HCT116 (cell line): Measurements from ENCODE around the gene CDK14. TPM values are rescaled to one million over a fixed set of nuclear protein-coding genes. Genes with fewer than 3 reads are reported as not detected.

Experiments used
- ATAC-seq: fragments of 200-7000 bp; cut with Tn5 transposase; 2 replicates; pipeline ENCODE4 v1.9.1; 2020; ENCODE audit warnings: mild to moderate bottlenecking, moderate library complexity
- BruUV-seq: library from RNA; stranded (reverse); fragments of 400-500 nt; replicated peaks from 2 replicates; lab custom pipeline; 2021; lab: Mats Ljungman, UMichigan
- CTCF ChIA-PET: fragments of 300-600 bp; sonication (Branson Sonifier 250); formaldehyde crosslinking; loops from one replicate; lab custom pipeline; 2021; ENCODE audit warnings: antibody characterized with exemption; lab: Charles Lee
- POLR2A ChIA-PET: fragments of 300-600, 350-600 bp; sonication (Branson Sonifier 250); formaldehyde crosslinking; loops from one replicate; lab custom pipeline; 2021; ENCODE audit warnings: antibody characterized with exemption; lab: Charles Lee
- RAD21 ChIA-PET, 2 experiments: fragments of 300-600 bp; sonication (Branson Sonifier 250); formaldehyde crosslinking; loops; one replicate each; lab custom pipeline; 2023; ENCODE audit warnings: low total read pairs in 2 of 2; ENCODE audit not compliant: uncharacterized antibody in 2 of 2, unreplicated experiment in 2 of 2, low non-redundant PET in 1 of 2; lab: Charles Lee
- DNase-seq: peaks from one replicate; pipeline ENCODE4 v3.0.0-alpha.2; 2010; ENCODE audit warnings: low read depth, low spot score
- H2AFZ ChIP-seq: fragments of 200-600 bp; shearing (Covaris generic), sonication (generic); 2 replicates; pipeline ENCODE4 v1.6.1; 2017; ENCODE audit warnings: low read depth, mixed run types, mixed read lengths, antibody characterized with exemption, low read length; ENCODE audit not compliant: poor library complexity, severe bottlenecking
- H3K27ac ChIP-seq: 2 replicates; pipeline ENCODE4 v1.5.1; 2012; ENCODE audit warnings: low read depth, low read length
- H3K27me3 ChIP-seq: fragments of 200-600 bp; sonication (generic); 2 replicates; pipeline ENCODE4 v1.6.1; 2016; ENCODE audit warnings: mixed run types, low read length, mixed read lengths; ENCODE audit not compliant: insufficient read depth
- H3K36me3 ChIP-seq, 2 experiments: fragments of 200-500 bp in 1 of 2; fragments of 200-600 bp in 1 of 2; sonication (Bioruptor generic) in 1 of 2; sonication (generic) in 1 of 2; 2 replicates each; pipeline versions ENCODE4 v1.5.1 to v1.6.1; 2014 to 2016; ENCODE audit warnings: low read length in 2 of 2, inconsistent platforms in 1 of 2, mixed read lengths in 1 of 2, mixed run types in 1 of 2; ENCODE audit not compliant: insufficient read depth in 2 of 2, control insufficient read depth in 1 of 2
- H3K4me1 ChIP-seq, 2 experiments: fragments of 200-600 bp in 1 of 2; sonication (generic) in 1 of 2; 2 replicates each; pipeline versions ENCODE4 v1.5.1 to v1.6.1; 2012 to 2017; ENCODE audit warnings: low read length in 2 of 2, inconsistent platforms in 1 of 2, mild to moderate bottlenecking in 1 of 2, mixed read lengths in 1 of 2, mixed run types in 1 of 2, moderate library complexity in 1 of 2; ENCODE audit not compliant: insufficient read depth in 2 of 2, control insufficient read depth in 1 of 2
- H3K4me2 ChIP-seq: fragments of 200-600 bp; sonication (generic); 2 replicates; pipeline ENCODE4 v1.6.1; 2017; ENCODE audit warnings: mixed run types, low read length, mixed read lengths
- H3K4me3 ChIP-seq, 2 experiments: fragments of 200-600 bp in 1 of 2; sonication (generic) in 1 of 2; replicated peaks in 1 of 2; 2 replicates each; pipeline ENCODE4 v1.5.1; 2011 to 2016; ENCODE audit warnings: low read length in 2 of 2, control low read depth in 1 of 2, low read depth in 1 of 2, mild to moderate bottlenecking in 1 of 2, mixed read lengths in 1 of 2, mixed run types in 1 of 2
- H3K79me2 ChIP-seq: fragments of 200-600 bp; sonication (generic); 2 replicates; pipeline ENCODE4 v1.6.1; 2017; ENCODE audit warnings: mild to moderate bottlenecking, mixed run types, low read length, moderate library complexity, mixed read lengths; ENCODE audit not compliant: insufficient read depth
- H3K9ac ChIP-seq: fragments of 200-600 bp; sonication (generic); 2 replicates; pipeline ENCODE4 v1.6.1; 2016; ENCODE audit warnings: low read length, mixed read lengths
- H3K9me2 ChIP-seq: fragments of 200-600 bp; sonication (generic), shearing (Covaris generic); 2 replicates; pipeline ENCODE4 v1.6.1; 2017; ENCODE audit warnings: mixed run types, mild to moderate bottlenecking, moderate library complexity; ENCODE audit not compliant: insufficient read depth
- H3K9me3 ChIP-seq, 2 experiments: fragments of 200-500 bp in 1 of 2; fragments of 200-600 bp in 1 of 2; sonication (Bioruptor generic) in 1 of 2; sonication (generic) in 1 of 2; 2 replicates each; pipeline ENCODE4 v1.6.1; 2014 to 2017; ENCODE audit warnings: low read length in 2 of 2, mixed read lengths in 2 of 2, inconsistent platforms in 1 of 2, low read depth in 1 of 2, mild to moderate bottlenecking in 1 of 2, mixed run types in 1 of 2, moderate library complexity in 1 of 2; ENCODE audit not compliant: control insufficient read depth in 1 of 2, insufficient read depth in 1 of 2
- H4K20me1 ChIP-seq: fragments of 200-600 bp; sonication (generic), shearing (Covaris generic); 2 replicates; pipeline ENCODE4 v1.6.1; 2017; ENCODE audit warnings: mixed run types, mild to moderate bottlenecking, moderate library complexity; ENCODE audit not compliant: insufficient read depth
- ATF3 ChIP-seq: IDR thresholded peaks from 2 replicates; pipeline ENCODE4 v1.6.1; 2012
- CEBPB ChIP-seq: IDR thresholded peaks from 2 replicates; pipeline ENCODE4 v1.6.1; 2012; ENCODE audit warnings: low read depth
- CTCF ChIP-seq, 3 experiments: fragments of 200-600 bp in 1 of 3; sonication (generic) in 1 of 3; IDR thresholded peaks in 2 of 3; conservative IDR thresholded peaks in 1 of 3; 2 replicates each; pipeline ENCODE4 v1.5.1; 2012 to 2017; ENCODE audit warnings: low read depth in 2 of 3, low read length in 2 of 3, antibody characterized with exemption in 1 of 3, borderline replicate concordance in 1 of 3, control low read depth in 1 of 3, mild to moderate bottlenecking in 1 of 3, mixed read lengths in 1 of 3, mixed run types in 1 of 3, moderate library complexity in 1 of 3; ENCODE audit not compliant: insufficient read depth in 1 of 3
- EGR1 ChIP-seq: IDR thresholded peaks from 2 replicates; pipeline ENCODE4 v1.6.1; 2012; ENCODE audit warnings: low read depth
- EZH2phosphoT487 ChIP-seq: fragments of 200-600 bp; IDR thresholded peaks from 2 replicates; pipeline ENCODE4 v1.6.1; 2018; ENCODE audit warnings: antibody characterized with exemption, borderline replicate concordance
- FOSL1 ChIP-seq: IDR thresholded peaks from 2 replicates; pipeline ENCODE4 v1.6.1; 2012; ENCODE audit warnings: low read depth
- POLR2A ChIP-seq: IDR thresholded peaks from 2 replicates; pipeline ENCODE4 v1.7.0; 2011; ENCODE audit warnings: borderline replicate concordance; ENCODE audit not compliant: insufficient read depth, insufficient read length; ENCODE audit errors: extremely low read depth
- RAD21 ChIP-seq: IDR thresholded peaks from 2 replicates; pipeline ENCODE4 v1.6.1; 2012; ENCODE audit warnings: low read depth, mild to moderate bottlenecking
- REST ChIP-seq: IDR thresholded peaks from 2 replicates; pipeline ENCODE4 v1.6.1; 2012; ENCODE audit warnings: low read depth
- SIN3A ChIP-seq: IDR thresholded peaks from 2 replicates; pipeline ENCODE4 v1.6.1; 2012; ENCODE audit warnings: low read depth
- SRF ChIP-seq: IDR thresholded peaks from 2 replicates; pipeline ENCODE4 v1.6.1; 2012; ENCODE audit warnings: low read depth
- YY1 ChIP-seq: IDR thresholded peaks from 2 replicates; pipeline ENCODE4 v1.6.1; 2011; ENCODE audit warnings: low read length, low read depth, moderate library complexity, mild to moderate bottlenecking; ENCODE audit not compliant: insufficient replicate concordance; ENCODE audit errors: extremely low read depth
- ZBTB33 ChIP-seq: IDR thresholded peaks from 2 replicates; pipeline ENCODE4 v1.6.1; 2011; ENCODE audit warnings: mild to moderate bottlenecking, low read length, moderate library complexity; ENCODE audit not compliant: insufficient replicate concordance; ENCODE audit errors: extremely low read depth
- intact Hi-C: fragments of 100-400 bp; cut with micrococcal nuclease; formaldehyde crosslinking; loops from 2 replicates; pipeline ENCODE4 v1.10.0; 2022
- total RNA-seq: library from RNA; stranded (reverse); gene quantifications from one replicate; pipeline ENCODE4 v1.2.1, GENCODE V29; 2021; ENCODE audit not compliant: unreplicated experiment

CDK14 gene
- total RNA-seq, 1 experiment from 2014 or later, result 10.2 TPM

GRCh38 chr7:90582164-90582563 is 14.0 kb upstream of the CDK14 start:
- Histone ChIP-seq H3K79me2 (no peaks in the 10 kb centered on the region), H3K9me3 (no peaks in the 10 kb centered on the region), H3K4me1 (peaks cover 6 to 19% of the 10 kb centered on the region in 2 experiments; a peak in 2 of 4 replicates), H3K27ac (no peak overlapping the region), H3K9me2 (no peaks in the 10 kb centered on the region), H3K4me2 (no peak overlapping the region), H2AFZ (no peak overlapping the region), H3K27me3 (no peaks in the 10 kb centered on the region), H3K9ac (no peak overlapping the region), H3K4me3 (no peak overlapping the region), H4K20me1 (no peaks in the 10 kb centered on the region), H3K36me3 (no peaks in the 10 kb centered on the region)
- DNase-seq (no peak), ATAC-seq (no peak)
- ChIA-PET RAD21 (no interaction called here), POLR2A (no interaction called here), CTCF (no interaction called here)
- intact Hi-C loops, result no loop called here
- TF ChIP-seq RAD21 (no peak), ATF3 (no peak), ZBTB33 (no peak)
- no TSS peak for BruUV-seq

- H3K4me1 ChIP-seq, result peaks cover 0 to 10% of the 10 kb centered on the region in 2 experiments; a peak in 2 of 4 replicates
- POLR2A ChIA-PET, result no interaction called here
- CTCF ChIA-PET, result no interaction called here
- no TSS peak for BruUV-seq
- H3K4me2 ChIP-seq, result no peak overlapping the region
- no peak overlapping the region for H3K27ac ChIP-seq
- no peak overlapping the region for H2AFZ ChIP-seq
- DNase-seq (no peak), ATAC-seq (no peak)
- no peaks in the 10 kb centered on the region for H3K36me3 ChIP-seq
- H3K9me2 ChIP-seq, result no peaks in the 10 kb centered on the region
- intact Hi-C loops, result no loop called here
- no peaks in the 10 kb centered on the region for H4K20me1 ChIP-seq
- no peak overlapping the region for H3K4me3 ChIP-seq
- RAD21 ChIA-PET, result no interaction called here
- H3K79me2 ChIP-seq, result no peaks in the 10 kb centered on the region
- no peaks in the 10 kb centered on the region for H3K9me3 ChIP-seq
- H3K27me3 ChIP-seq, result no peaks in the 10 kb centered on the region
- H3K9ac ChIP-seq, result no peak overlapping the region
- TF ChIP-seq FOSL1 (no peak), SIN3A (no peak), EZH2phosphoT487 (no peak), EGR1 (no peak), RAD21 (no peak), REST (no peak), POLR2A (no peak), CTCF (IDR thresholded peaks at IDR 0.05 in 2 of 3, conservative IDR thresholded peaks at IDR 0.05 in 1 of 3; ENCODE audit: borderline replicate concordance in 1 of 3, insufficient read depth in 1 of 3, low read depth in 2 of 3, low read length in 2 of 3) (no peak), CEBPB (no peak), SRF (no peak), YY1 (no peak)
Measured at GRCh38 chr7:90584378-90584777, 11.7 kb upstream of the CDK14 start.
